ENCODE measurements around the gene RAD51B.

The RAD51B gene

DNA sequence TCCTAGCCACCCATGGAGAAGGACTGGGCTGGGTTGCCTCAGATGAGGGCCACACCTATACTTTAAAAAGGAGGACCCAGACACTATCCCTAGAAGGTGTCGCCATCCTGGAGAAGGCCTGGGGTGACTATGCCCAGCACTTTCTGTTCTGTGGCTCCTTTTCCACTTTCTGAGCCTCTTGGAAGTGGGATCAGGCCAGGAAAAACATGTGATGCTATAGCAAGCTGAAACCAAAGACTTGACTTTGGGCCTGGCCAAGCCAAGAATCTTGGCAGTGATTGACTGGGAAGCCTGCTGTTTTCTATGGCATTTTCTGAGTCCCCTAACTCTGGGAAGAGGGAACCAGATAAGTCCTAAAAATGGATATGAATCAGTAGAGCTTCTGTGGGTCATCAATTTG, 641.0 kb downstream of the RAD51B start:
- DNase-seq: no peak

DNA sequence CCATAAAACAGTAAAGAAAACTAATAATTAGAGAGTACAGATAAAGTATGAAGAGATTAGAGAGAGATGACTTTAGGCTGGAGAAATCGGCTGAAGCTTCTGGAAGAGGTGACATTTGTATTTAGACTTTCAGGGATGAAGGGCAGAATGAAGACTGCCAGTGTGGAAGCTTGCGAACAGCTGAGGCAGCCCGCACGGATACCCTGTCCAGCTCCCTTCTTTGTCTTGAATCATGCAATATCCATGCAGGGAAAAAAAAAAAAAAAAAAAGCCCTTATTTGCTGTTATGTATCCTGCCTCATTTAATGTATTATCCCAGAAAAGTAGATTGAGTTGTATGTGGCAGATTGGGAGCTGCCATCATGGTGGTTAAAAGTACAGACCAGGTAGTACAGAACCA, 641.5 kb downstream of the RAD51B start:
- no peak for DNase-seq

- no peak for DNase-seq
Measured at GRCh38 chr14:68462683-68463082, 643.1 kb downstream of the RAD51B start.

- DNase-seq: no peak
Measured at GRCh38 chr14:68463299-68463698, 643.7 kb downstream of the RAD51B start.

- DNase-seq: no peak
Measured at GRCh38 chr14:68463705-68464374, 644.3 kb downstream of the RAD51B start.

GRCh38 chr14:68464711-68465110, 645.1 kb downstream of the RAD51B start:
- no peak for DNase-seq

DNA sequence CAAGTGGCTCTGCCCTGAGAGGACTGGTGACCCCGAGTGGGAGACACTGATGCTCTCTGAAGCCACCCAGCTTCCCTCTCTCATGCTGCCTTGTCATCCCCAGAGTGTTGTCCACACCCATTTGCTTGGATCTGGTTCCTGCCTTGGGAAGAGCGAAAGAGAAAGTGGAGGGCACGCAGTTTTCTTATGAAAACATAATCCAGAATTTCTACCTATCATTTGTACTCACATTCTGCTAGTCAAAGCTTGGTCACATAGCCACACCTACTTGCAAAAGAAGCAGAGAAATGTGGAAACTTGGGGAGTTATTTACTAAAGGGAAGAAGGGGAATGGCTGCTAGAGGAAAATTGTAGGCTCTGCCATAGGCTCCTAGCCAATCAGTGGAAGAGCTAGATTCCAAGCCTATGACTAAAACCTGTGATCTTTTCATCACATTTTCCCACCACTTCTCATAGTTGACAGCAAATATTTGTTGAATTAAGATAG, 647.0 kb downstream of the RAD51B start:
- no peak for DNase-seq

GRCh38 chr14:68467425-68467824, 647.8 kb downstream of the RAD51B start:
- DNase-seq: no peak

GRCh38 chr14:68468437-68469207, 649.0 kb downstream of the RAD51B start:
- DNase-seq: no peak

DNA sequence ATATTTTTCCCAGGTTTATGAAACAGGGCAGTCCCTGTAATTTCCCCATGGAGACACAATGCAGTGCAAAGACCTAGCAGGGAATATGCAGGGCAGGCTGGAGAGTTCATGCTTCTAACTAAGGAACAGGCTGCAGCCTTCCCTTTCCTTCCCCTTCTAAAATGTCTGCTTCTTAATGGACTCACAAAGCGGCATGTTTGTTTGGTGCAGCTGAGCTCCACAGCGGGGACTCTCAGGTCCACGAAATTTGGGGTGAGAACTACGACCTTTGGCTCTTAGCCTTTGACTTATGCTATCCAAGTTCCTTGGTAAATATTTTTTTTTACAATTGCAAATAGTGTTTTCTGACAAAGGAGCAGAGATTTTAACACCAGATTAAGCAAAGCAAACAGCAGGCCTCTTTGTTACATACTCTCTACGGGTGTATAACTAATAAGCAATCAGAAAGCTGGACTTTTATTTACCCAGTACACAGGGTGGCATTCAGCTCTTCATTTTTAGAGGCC, 649.7 kb downstream of the RAD51B start:
- DNase-seq: no peak

DNA sequence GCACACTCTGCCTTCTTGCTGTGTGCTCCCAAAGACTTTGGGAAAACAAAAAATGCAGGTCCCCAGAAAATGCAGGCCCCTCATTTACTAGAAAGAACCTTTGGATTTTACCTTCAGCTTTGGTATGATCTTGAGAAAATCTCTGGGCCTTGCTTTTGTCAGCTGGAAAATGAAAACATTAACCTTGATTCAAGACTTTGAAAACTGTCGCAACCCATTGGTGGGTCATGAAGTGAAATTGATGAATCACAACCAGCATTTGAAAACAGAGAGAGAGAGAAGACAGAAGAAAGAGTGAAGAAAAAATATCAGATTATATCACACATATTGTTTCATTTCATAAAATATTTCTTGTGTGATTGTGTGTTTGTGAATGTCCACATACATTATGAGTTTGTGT, 650.8 kb downstream of the RAD51B start:
- DNase-seq: no peak

DNA sequence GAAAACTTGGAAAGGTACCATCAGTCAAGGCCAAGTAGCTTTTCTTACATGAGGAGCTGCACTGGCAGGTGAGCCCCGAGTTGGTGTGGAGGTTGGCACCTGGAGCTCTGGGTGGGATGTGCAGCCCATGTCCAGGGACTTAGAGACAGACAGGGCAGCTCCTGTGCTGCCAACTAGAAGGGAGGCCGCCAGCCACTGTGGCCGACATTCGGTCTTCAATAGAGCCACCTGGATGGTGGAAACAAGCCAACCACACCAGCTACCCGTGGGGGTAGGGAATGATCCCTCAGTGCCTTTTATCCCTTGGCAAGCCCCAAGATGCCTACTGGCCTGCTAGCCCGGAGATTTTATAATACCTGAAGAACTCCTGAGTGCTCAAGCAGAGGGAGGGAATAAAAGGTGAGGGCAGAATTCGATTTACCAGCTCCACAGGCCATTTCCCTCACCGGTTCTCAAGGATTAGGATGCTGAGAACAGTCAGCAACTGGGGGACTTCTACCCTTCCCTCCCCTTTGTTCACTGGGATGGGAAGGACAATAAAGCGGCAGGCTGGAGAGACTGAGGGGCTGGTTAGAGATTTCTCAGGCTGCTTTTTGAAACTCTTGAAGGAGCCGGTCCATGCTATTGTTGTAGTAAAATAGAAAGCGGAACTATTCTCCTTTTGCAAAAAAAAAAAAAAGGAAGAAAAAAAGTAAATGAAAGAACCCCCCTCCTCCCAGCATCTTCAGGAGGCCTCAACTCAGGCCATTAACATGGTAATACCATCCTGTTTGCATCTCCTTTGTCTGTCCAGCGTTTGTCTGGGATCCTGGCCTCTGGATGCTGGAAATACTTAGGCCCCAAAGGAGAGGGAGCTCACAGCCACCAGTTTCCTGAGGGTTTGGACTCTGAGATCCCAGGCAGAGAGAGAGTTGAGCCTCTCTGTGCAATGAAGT, 651.7 kb downstream of the RAD51B start:
- DNase-seq: no peak

- no peak for DNase-seq
Measured at GRCh38 chr14:68471964-68472508, 652.5 kb downstream of the RAD51B start.

DNA sequence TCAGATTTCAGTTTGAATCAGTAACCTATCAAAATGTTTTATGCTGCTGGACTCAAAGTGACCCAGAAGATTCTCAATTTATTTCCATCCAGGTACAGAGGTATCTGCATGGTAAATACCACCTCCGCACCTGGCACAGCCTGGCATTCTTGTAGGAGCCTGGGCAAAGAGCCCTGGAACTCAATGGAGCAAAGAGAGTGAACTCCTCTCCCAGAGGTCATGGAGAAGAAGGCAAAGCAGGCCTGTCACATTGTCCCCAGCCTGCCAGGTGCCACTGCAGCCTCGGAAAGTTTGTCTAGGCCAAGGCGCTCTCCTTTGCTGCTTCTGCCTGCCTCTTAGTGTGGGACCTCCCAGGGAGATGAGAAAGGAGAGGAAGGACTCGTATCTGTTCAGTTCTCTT, 653.5 kb downstream of the RAD51B start:
- no peak for DNase-seq

GRCh38 chr14:68473794-68474193, 654.2 kb downstream of the RAD51B start:
- no peak for DNase-seq

DNA sequence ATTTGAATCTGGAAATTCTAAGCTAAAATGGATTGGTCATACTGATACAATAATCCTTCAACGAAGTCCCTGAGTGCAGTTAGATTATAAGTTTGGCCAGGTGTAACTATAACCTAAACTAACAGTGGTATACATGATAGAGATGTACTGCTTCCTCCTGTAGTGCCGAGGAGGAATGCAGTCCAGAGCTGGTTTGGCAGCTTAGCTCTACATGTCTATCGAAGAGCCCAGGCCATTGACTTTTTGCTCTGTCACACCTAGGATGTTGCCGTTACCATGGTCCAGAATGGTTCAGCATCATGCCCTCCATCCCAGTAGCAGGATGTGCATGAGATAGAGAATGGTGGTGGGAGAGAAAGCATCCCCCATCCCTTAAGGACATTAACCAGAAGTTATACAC, 655.2 kb downstream of the RAD51B start:
- no peak for DNase-seq

DNA sequence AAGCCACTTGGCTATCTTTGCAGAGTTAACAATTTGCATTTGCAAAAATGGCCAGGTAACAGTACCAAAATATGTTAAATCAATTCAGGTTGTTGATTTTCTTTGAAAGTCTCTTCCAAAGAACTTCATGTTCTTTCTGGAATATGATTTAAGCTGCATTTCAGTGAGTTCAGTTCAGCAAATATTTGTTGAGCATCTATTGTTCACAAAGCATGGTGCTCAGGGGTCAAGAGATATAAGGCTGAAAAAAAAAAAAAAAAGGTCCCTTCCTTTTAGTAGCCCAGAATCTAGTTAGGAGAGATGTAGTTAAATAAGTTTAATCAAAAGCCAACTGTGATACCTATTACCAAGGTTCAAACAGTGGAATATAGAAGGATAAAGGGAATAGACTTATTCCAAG, 656.2 kb downstream of the RAD51B start:
- no peak for DNase-seq

DNA sequence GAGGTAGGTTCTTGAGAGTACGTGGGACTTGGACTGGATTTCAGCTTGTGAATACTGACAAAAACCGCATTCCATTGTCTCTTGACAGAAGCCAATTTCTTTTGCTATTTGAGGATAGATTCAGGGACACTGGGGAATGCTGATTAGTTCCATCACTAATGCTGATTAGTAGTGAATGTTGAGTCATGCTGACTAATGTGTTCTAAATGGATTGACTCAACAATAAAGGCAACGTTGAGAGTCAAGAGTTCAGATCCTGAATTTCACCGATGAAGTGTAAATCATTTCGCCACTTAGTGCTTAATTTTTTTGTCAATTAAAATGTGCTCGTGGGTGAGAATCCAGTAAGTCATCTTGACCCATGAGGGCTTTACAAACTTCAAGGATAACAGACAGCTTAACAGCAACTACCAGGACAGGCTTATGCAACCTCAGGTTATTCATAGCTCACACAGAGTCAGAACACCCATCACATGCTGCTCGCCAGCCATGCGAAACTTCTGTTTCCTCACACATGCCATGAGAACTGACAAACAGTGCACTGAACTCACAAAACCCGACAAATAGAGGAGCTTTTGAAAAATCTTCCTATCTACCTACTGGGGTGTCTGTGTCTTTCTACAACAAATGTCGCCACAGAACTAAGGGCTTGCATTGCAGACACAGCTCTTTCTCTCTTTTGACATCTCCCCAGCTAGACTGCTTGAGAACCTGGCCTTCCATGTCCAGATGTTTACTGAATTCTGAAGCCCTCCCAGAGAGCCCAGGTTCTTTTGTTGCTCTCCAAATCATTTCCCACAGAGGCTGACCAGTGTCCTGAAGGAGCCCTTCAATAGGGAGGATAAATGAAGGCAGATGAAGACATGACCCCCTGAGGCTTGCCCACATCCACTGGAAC, 656.9 kb downstream of the RAD51B start:
- DNase-seq: no peak

- DNase-seq: no peak
Measured at GRCh38 chr14:68477110-68477455, 657.5 kb downstream of the RAD51B start.

DNA sequence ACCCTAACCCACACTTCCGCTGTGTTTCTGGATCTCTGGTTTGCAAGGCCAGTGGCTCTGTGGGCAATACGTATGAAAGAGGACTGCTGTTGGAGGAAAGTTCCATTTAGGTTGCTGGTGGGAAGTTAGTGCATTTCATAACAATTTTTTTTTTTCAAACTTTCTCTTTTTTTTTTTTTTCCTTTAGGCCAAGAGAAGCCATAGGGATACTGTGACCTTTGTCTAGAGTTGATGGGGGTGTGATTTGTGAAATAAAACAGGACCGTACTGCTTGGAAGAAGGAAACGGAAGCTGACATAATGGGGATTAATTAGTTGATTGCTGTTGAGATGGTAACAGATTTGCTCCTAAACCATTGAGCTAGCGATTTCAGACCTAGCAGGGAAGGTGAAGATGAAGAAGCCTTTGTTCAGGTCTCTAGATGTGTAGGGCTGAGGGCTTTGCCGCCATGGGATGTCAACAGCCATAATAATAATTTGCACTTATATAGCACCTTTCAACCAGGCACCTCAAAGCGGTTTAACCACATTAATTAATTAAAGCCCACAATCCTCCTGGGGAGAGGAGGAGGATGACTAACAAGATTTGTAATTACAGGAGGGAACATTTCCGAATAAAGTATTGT, 658.0 kb downstream of the RAD51B start:
- no peak for DNase-seq

GRCh38 chr14:68479247-68479646, 659.7 kb downstream of the RAD51B start:
- DNase-seq: no peak

Measured in NCI-H2029 treated with DMSO at 0.1 percent for 48 hours (cell line).